PC-3 (cell line): ENCODE results near the gene IL19. TPM values are rescaled to one million over a fixed set of nuclear protein-coding genes. Genes with fewer than 3 reads are reported as not detected.

Experiments
- ATAC-seq: fragments of 200-7000 bp; cut with Tn5 transposase; 2 replicates; pipeline ENCODE4 v1.9.1; 2020; ENCODE audit warnings: mild to moderate bottlenecking, moderate library complexity
- BruUV-seq: library from RNA; stranded (reverse); fragments of 400-500 nt; replicated peaks from 2 replicates; lab custom pipeline; 2021; lab: Mats Ljungman, UMichigan
- CTCF ChIA-PET: fragments of 300-600 bp; sonication (Branson Sonifier 250); formaldehyde crosslinking; loops from one replicate; lab custom pipeline; 2022; ENCODE audit warnings: antibody characterized with exemption; lab: Charles Lee
- POLR2A ChIA-PET: fragments of 300-600 bp; sonication (Branson Sonifier 250); formaldehyde crosslinking; loops from one replicate; lab custom pipeline; 2022; ENCODE audit warnings: antibody characterized with exemption; ENCODE audit not compliant: unreplicated experiment; lab: Charles Lee
- DNase-seq: peaks from one replicate; pipeline ENCODE4 v3.0.0-alpha.2; 2015
- H2AFZ ChIP-seq: fragments of 300-600 bp; sonication (generic); 2 replicates; pipeline ENCODE4 v1.6.0; 2016; ENCODE audit warnings: antibody characterized with exemption, low read length
- H3F3A ChIP-seq: fragments of 300-600 bp; sonication (generic); one replicate; pipeline ENCODE4 v1.6.0; 2017; ENCODE audit warnings: antibody characterized with exemption, low read length, control low read depth, mild to moderate bottlenecking; ENCODE audit not compliant: unreplicated experiment
- H3K27ac ChIP-seq: fragments of 300-600 bp; sonication (generic); 2 replicates; pipeline ENCODE4 v1.5.1; 2016; ENCODE audit warnings: mild to moderate bottlenecking, low read length
- H3K27me3 ChIP-seq: fragments of 300-600 bp; sonication (generic); 2 replicates; pipeline ENCODE4 v1.6.1; 2016; ENCODE audit warnings: low read length, mixed read lengths
- H3K36me3 ChIP-seq: fragments of 300-600 bp; sonication (generic); 2 replicates; pipeline ENCODE4 v1.6.1; 2016; ENCODE audit warnings: low read depth, mixed run types, low read length, mixed read lengths
- H3K4me1 ChIP-seq: fragments of 300-600 bp; sonication (generic); 2 replicates; pipeline ENCODE4 v1.5.1; 2016; ENCODE audit warnings: low read length; ENCODE audit not compliant: insufficient read depth
- H3K4me2 ChIP-seq: fragments of 300-600 bp; sonication (generic); 2 replicates; pipeline ENCODE4 v1.6.0; 2016; ENCODE audit warnings: low read length
- H3K4me3 ChIP-seq: fragments of 300-600 bp; sonication (generic); 2 replicates; pipeline ENCODE4 v1.5.1; 2016; ENCODE audit warnings: mild to moderate bottlenecking, low read length, mixed read lengths
- H3K79me2 ChIP-seq: fragments of 300-600 bp; sonication (generic); 2 replicates; pipeline ENCODE4 v1.6.1; 2017; ENCODE audit warnings: low read length, mixed read lengths
- H3K9ac ChIP-seq: fragments of 300-600 bp; sonication (generic); 2 replicates; pipeline ENCODE4 v1.6.0; 2016; ENCODE audit warnings: mild to moderate bottlenecking, low read length
- H3K9me2 ChIP-seq: fragments of 300-600 bp; sonication (generic); replicated peaks from 2 replicates; pipeline ENCODE4 v1.6.1; 2016; ENCODE audit warnings: mixed run types, low read length, mixed read lengths
- H3K9me3 ChIP-seq: fragments of 300-600 bp; sonication (generic); 2 replicates; pipeline ENCODE4 v1.6.1; 2016; ENCODE audit warnings: low read length, mixed read lengths
- H4K20me1 ChIP-seq: fragments of 300-600 bp; sonication (generic); 2 replicates; pipeline ENCODE4 v1.6.1; 2016; ENCODE audit warnings: low read length, mixed read lengths
- CTCF ChIP-seq: fragments of 300-600 bp; sonication (generic); conservative IDR thresholded peaks from 2 replicates; pipeline ENCODE4 v1.5.1; 2017; ENCODE audit warnings: antibody characterized with exemption, low read depth, mild to moderate bottlenecking, low read length
- EZH2 ChIP-seq: fragments of 300-600 bp; sonication (generic); IDR thresholded peaks from one replicate; pipeline ENCODE4 v1.6.1; 2017; ENCODE audit warnings: antibody characterized with exemption, mild to moderate bottlenecking, low read length; ENCODE audit not compliant: unreplicated experiment
- EZH2phosphoT487 ChIP-seq: fragments of 300-600 bp; sonication (generic); IDR thresholded peaks from 2 replicates; pipeline ENCODE4 v1.6.1; 2018; ENCODE audit warnings: mild to moderate bottlenecking, antibody characterized with exemption, low read length, borderline replicate concordance
- intact Hi-C: fragments of 100-400 bp; cut with micrococcal nuclease; formaldehyde crosslinking; loops from 2 replicates; pipeline ENCODE4 v1.9.0; 2023
- total RNA-seq: library from RNA; depleted of rRNA; stranded (reverse); fragments of >200 nt; gene quantifications from 2 replicates; pipeline ENCODE4 v1.2.3, GENCODE V29; 2014

IL19 gene
- total RNA-seq, 1 experiment from 2014 or later = not detected

DNA sequence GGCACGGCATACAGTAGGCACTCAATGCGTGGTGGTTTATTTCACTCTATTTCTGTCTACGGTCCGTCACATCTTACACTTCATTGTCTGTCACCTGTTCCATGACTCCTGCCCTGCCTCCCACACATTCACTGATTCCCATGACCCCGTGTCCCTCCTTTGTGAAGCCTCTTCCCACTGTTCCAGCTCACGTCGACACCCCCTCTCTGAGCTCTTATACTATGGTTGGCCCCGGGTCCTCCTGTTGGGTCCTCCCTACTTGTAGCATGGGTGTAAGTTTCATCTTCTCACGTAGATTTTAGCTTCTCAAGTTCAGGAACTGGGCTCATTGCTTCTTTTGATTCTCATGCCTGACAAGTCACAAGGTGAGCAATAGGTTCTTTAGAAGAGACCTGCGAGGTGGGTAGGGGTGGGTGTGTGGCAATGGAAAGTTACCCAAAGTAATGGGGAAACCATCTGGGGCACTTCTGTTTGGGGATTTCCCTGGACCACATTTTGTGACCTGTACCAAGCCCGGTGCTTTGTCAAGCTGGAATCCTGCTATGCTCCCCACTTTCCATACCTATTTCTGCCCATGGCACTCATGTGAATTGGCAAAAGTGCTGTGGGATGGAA, 23.8 kb downstream of the IL19 start:
- H3K9me2 ChIP-seq = no peaks in the 10 kb centered on the region
- no peaks in the 10 kb centered on the region for H3K36me3 ChIP-seq
- intact Hi-C loops = no loop called here
- DNase-seq (no peak), ATAC-seq (no peak)
- H3K27ac ChIP-seq = no peak overlapping the region
- no peaks in the 10 kb centered on the region for H3F3A ChIP-seq
- peaks cover 16% of the 10 kb centered on the region for H3K27me3 ChIP-seq
- H4K20me1 ChIP-seq = no peaks in the 10 kb centered on the region
- TF ChIP-seq EZH2phosphoT487 (no peak), CTCF (no peak), EZH2 (no peak)
- H3K9me3 ChIP-seq = no peaks in the 10 kb centered on the region
- no peaks in the 10 kb centered on the region for H3K79me2 ChIP-seq
- no peak overlapping the region for H3K4me2 ChIP-seq
- BruUV-seq = no TSS peak
- H3K9ac ChIP-seq = no peak overlapping the region
- H2AFZ ChIP-seq = no peak overlapping the region
- ChIA-PET CTCF (no interaction called here), POLR2A (no interaction called here)
- H3K4me3 ChIP-seq = no peak overlapping the region
- H3K4me1 ChIP-seq = no peaks in the 10 kb centered on the region

GRCh38 chr1:206796116-206796515, 25.5 kb downstream of the IL19 start:
- ATAC-seq (no peak), DNase-seq (no peak)
- Histone ChIP-seq H4K20me1 (no peaks in the 10 kb centered on the region), H2AFZ (no peak overlapping the region), H3K4me2 (no peak overlapping the region), H3K9ac (no peak overlapping the region), H3K27me3 (0 out of 2 replicates have a peak, but pooled peaks cover under 1% of the 10 kb centered on the region), H3K4me1 (no peaks in the 10 kb centered on the region), H3F3A (no peaks in the 10 kb centered on the region), H3K27ac (no peak overlapping the region), H3K36me3 (no peaks in the 10 kb centered on the region), H3K9me3 (no peaks in the 10 kb centered on the region), H3K4me3 (no peak overlapping the region), H3K79me2 (no peaks in the 10 kb centered on the region), H3K9me2 (no peaks in the 10 kb centered on the region)
- intact Hi-C loops = no loop called here
- no TSS peak for BruUV-seq
- ChIA-PET POLR2A (interaction anchor here (1.0 kb wide), 1 partner anchor 8 kb away, joined by 7 read pairs; no protein-coding TSS in a partner anchor), CTCF (no interaction called here)
- TF ChIP-seq EZH2 = no peak
- TF ChIP-seq CTCF = no peak
- TF ChIP-seq EZH2phosphoT487 = no peak

GRCh38 chr1:206796981-206797402, 26.4 kb downstream of the IL19 start:
- H3K9me3 ChIP-seq = no peaks in the 10 kb centered on the region
- H3K9ac ChIP-seq = no peak overlapping the region
- H3K4me1 ChIP-seq = no peaks in the 10 kb centered on the region
- no peaks in the 10 kb centered on the region for H3K27me3 ChIP-seq
- H3K4me2 ChIP-seq = no peak overlapping the region
- CTCF ChIA-PET = no interaction called here
- no TSS peak for BruUV-seq
- POLR2A ChIA-PET = no interaction called here
- H3K9me2 ChIP-seq = no peaks in the 10 kb centered on the region
- no peak overlapping the region for H2AFZ ChIP-seq
- TF ChIP-seq EZH2phosphoT487 (no peak), CTCF (no peak), EZH2 (no peak)
- no peak overlapping the region for H3K4me3 ChIP-seq
- DNase-seq (no peak), ATAC-seq (no peak)
- H4K20me1 ChIP-seq = no peaks in the 10 kb centered on the region
- no peaks in the 10 kb centered on the region for H3K36me3 ChIP-seq
- H3K79me2 ChIP-seq = no peaks in the 10 kb centered on the region
- intact Hi-C loops = no loop called here
- no peaks in the 10 kb centered on the region for H3F3A ChIP-seq
- H3K27ac ChIP-seq = no peak overlapping the region
